ENCODE results near the gene BTBD17.

Gene BTBD17

DNA sequence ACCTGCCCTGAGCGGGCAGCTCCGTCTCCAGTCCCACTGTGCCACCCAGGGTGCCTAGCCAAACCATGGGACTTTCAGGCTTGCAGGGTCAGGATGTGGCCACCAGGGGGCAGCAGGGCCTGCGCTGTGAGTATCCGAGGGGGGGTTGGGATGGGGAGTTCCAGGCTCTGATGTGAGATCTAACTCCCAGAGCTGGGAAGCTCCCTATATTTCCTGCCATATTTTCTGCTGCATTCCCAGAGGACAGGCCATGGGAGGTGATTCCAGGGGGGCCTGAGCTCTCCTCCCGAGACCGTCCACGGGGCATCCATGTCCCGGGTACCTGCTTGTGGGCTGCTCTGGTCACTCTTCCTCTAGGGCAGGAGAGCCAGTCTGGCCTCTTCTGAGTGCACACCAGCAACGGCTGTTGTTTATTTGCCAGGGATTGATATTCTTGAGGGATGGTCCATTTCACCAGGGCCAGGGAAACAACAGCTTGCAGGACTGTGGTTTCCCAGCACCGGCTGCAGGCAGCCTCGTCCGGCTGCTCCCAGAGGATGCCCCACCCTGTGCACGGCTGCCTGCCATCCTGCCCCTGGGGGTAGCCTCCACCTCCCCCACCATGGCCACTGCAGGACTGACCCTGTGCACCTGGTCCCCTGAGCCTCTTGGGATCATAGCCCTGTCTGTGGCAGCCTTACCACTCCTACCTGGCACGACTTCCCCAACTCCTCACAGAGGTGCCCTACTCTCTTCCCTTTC, 6.8 kb upstream of the BTBD17 start:
- DNase-seq (ENCODE audit: low read depth), result peak; percentile 63

DNA sequence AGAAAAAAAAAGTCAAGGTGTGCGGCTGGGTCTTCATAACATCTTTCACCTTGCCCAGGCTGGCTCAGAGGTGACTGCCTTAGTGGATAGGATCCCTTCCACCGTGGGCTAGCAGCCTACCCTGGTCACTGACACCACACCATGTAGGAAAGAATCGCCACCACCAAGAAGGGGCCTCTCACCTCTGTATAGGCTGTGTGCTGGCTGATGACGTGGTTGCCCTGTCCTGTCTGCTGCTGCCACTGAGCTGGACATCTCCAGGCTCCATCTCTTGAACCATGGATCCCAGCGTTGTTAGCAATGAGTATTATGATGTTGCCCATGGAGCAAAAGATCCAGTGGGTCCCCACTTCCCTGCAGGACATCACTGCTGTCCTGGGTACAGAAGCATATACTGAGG, 5.5 kb upstream of the BTBD17 start, which contains the start of gene GPR142:
GPR142 (plus strand) TSS at position 301 of the 400 bp plus-strand sequence. CDS start 2,035 bp downstream, outside the sequence.
- no peak for DNase-seq (ENCODE audit: low read depth)
- H3K4me3 ChIP-seq (ENCODE audit: low read depth, low read length), result no peak within 1 kb of the TSS
- no peak for TF ChIP-seq POLR2A (IDR thresholded peaks at IDR 0.05; ENCODE audit: extremely low read depth, insufficient read length)
- TF ChIP-seq, protein P1, sequence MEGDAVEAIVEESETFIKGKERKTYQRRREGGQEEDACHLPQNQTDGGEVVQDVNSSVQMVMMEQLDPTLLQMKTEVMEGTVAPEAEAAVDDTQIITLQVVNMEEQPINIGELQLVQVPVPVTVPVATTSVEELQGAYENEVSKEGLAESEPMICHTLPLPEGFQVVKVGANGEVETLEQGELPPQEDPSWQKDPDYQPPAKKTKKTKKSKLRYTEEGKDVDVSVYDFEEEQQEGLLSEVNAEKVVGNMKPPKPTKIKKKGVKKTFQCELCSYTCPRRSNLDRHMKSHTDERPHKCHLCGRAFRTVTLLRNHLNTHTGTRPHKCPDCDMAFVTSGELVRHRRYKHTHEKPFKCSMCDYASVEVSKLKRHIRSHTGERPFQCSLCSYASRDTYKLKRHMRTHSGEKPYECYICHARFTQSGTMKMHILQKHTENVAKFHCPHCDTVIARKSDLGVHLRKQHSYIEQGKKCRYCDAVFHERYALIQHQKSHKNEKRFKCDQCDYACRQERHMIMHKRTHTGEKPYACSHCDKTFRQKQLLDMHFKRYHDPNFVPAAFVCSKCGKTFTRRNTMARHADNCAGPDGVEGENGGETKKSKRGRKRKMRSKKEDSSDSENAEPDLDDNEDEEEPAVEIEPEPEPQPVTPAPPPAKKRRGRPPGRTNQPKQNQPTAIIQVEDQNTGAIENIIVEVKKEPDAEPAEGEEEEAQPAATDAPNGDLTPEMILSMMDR (IDR thresholded peaks at IDR 0.05; ENCODE audit: low read depth, low read length), result no peak
- TF ChIP-seq, protein P2, sequence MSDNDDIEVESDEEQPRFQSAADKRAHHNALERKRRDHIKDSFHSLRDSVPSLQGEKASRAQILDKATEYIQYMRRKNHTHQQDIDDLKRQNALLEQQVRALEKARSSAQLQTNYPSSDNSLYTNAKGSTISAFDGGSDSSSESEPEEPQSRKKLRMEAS (IDR thresholded peaks at IDR 0.05; ENCODE audit: low read depth, low read length), result no peak
- no peak for TF ChIP-seq MYC (IDR thresholded peaks at IDR 0.05; ENCODE audit: low read depth, low read length)

More for the DNA sequence above, 6.8 kb upstream of the BTBD17 start:
- TF ChIP-seq POLR2A (IDR thresholded peaks at IDR 0.05; ENCODE audit: extremely low read depth, insufficient read length), result no peak
- TF ChIP-seq, protein P1 (IDR thresholded peaks at IDR 0.05; ENCODE audit: low read depth, low read length), result peak; percentile 94
- H3K4me3 ChIP-seq (ENCODE audit: low read depth, low read length), result no peak overlapping the region

DNA sequence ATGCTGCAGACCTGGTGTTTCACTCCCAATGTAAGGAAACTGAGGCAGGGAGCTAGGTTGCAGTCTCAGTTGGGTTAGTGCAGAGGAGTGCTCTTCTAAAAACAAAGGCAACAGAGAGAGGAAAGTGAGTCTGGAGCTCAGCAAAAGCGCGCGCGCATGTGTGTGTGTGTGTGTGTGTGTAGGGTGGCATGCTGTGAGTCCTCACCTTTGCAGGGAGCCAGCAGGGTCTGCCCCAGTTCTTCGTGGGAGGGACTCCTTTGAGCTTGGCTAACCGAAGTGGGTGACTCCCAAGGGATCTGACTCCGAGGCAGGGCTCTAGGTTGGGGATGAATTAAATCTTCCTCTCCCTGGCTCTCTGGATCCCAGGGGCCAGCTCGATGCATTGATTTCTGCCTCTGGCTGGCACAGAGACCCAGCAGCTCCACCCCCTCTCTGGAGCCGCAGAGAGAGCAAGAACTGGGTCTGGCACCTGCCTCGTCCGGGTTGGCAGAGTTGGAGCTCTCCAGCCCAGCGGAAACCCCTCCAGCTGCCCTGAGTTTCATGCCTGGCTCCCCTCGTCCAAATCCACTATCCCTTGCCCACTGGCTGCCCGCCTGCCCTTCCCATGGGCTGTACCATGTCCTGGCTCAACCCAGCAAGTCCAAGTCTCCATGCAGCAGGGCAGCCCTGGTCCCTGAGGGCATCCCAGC, 1.3 kb upstream of the BTBD17 start:
- DNase-seq (ENCODE audit: low read depth), result no peak
- H3K4me3 ChIP-seq (ENCODE audit: low read depth, low read length), result no peak overlapping the region
- TF ChIP-seq POLR2A (IDR thresholded peaks at IDR 0.05; ENCODE audit: extremely low read depth, insufficient read length) (no peak), MYC (IDR thresholded peaks at IDR 0.05; ENCODE audit: low read depth, low read length) (no peak)
- TF ChIP-seq, protein P1 (IDR thresholded peaks at IDR 0.05; ENCODE audit: low read depth, low read length), result no peak
- TF ChIP-seq, protein P2 (IDR thresholded peaks at IDR 0.05; ENCODE audit: low read depth, low read length), result no peak

DNA sequence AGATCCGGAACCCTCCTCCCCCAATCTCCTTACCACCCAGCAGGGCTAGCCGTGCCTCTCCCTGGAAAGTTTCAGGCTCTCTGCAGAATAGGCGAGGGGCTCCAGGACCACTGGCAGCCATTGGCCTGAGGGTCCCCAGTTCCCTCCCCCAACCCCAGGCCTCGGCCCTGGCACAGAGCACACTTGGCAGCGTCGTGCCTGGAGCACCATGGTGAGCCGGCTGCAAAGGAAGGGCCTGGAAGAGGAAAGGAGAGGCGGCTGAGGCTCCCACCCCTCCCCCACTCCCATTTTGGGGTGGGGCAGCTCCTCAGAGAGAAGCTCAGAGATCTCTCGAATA, 369 bp upstream of the BTBD17 start:
- no peak for DNase-seq (ENCODE audit: low read depth)
- H3K4me3 ChIP-seq (ENCODE audit: low read depth, low read length), result no peak overlapping the region
- TF ChIP-seq MYC (IDR thresholded peaks at IDR 0.05; ENCODE audit: low read depth, low read length), result no peak
- TF ChIP-seq, protein P1 (IDR thresholded peaks at IDR 0.05; ENCODE audit: low read depth, low read length), result no peak
- TF ChIP-seq, protein P2 (IDR thresholded peaks at IDR 0.05; ENCODE audit: low read depth, low read length), result no peak

DNA sequence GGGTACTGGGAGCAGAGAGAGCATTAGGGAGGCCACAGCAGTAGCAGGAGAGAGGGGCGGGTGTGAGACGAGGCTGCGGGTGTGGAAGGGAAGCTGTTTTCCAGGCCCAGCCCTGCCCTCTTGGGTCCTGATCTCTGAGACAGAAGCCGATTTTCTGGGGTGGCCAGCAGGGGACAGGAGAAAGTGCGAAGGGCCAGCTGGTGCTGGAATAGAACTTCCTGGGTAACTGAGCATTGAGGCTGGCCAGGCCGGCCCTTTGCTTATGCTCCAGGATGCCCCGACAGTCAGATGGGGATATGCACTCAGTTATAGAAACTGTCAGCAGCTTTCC, 804 bp downstream of the BTBD17 start:
- TF ChIP-seq MYC (IDR thresholded peaks at IDR 0.05; ENCODE audit: low read depth, low read length), result no peak
- TF ChIP-seq, protein P1 (IDR thresholded peaks at IDR 0.05; ENCODE audit: low read depth, low read length), result no peak
- no peak for TF ChIP-seq POLR2A (IDR thresholded peaks at IDR 0.05; ENCODE audit: extremely low read depth, insufficient read length)
- TF ChIP-seq, protein P2 (IDR thresholded peaks at IDR 0.05; ENCODE audit: low read depth, low read length), result no peak
- no peak overlapping the region for H3K4me3 ChIP-seq (ENCODE audit: low read depth, low read length)
- no peak for DNase-seq (ENCODE audit: low read depth)

All from NB4 (cell line).